GM12892 (cell line): ENCODE results near the gene SCPEP1.

Experiments used
- POLR2A ChIP-seq: IDR thresholded peaks from 2 replicates; pipeline ENCODE4 v1.6.1; 2011; ENCODE audit warnings: low read depth, low read length, control low read depth
- POLR2AphosphoS5 ChIP-seq: IDR thresholded peaks from 2 replicates; pipeline ENCODE4 v1.6.1; 2011; ENCODE audit warnings: low read depth, low read length, control low read depth
- TAF1 ChIP-seq: IDR thresholded peaks from 2 replicates; pipeline ENCODE4 v1.6.1; 2011; ENCODE audit warnings: low read depth, mild to moderate bottlenecking, control low read depth, low read length, borderline replicate concordance

GRCh38 chr17:57043276-57043675, 65.3 kb downstream of the SCPEP1 start:
- TF ChIP-seq POLR2A (no peak), POLR2AphosphoS5 (no peak), TAF1 (no peak)
